Fibroblast of peridontal ligament (primary cell): ENCODE results near the gene DCPS.
"Not testable (repeated sequence)": the region's sequence is repeated elsewhere in the genome, so short reads cannot be mapped to it uniquely, and the experiment has no call there.

Source experiments
- DNase-seq: peaks from one replicate; pipeline ENCODE4 v3.0.0-alpha.2; 2010; ENCODE audit errors: extremely low read depth

Gene DCPS

GRCh38 chr11:126383339-126384335 lies 79.8 kb downstream of the DCPS start:
- DNase-seq = no peak

DNA sequence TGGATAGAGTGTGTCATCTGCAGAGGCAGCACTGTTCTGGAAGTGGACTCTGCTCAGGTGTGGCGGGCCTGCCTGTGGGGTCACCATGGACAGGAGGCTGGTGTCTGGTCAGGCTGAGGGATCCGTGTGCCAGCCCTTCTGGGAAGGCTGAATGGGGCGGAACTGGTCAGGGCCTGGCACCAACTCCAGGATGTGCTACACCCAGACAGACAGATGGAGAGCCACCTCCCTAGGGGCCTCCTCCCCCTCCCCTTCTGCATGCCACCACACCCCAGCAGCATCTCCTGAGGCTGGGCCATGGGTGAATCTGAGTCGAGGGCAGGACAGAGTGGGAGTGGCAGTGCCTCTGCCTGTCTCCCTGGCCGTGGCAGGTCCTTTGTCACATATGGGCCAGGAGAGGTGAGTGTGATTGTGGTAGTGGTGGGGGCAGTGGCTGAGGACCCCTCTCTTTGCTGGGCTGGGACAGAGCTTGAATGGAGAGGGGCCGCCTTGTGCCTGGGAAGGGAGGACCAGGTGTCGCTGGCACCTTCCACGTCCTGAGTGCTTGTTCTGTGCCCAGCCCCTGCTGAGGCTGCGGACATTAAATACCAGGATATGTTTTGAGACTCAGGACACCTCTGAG lies 80.7 kb downstream of the DCPS start:
- DNase-seq = no peak

DNA sequence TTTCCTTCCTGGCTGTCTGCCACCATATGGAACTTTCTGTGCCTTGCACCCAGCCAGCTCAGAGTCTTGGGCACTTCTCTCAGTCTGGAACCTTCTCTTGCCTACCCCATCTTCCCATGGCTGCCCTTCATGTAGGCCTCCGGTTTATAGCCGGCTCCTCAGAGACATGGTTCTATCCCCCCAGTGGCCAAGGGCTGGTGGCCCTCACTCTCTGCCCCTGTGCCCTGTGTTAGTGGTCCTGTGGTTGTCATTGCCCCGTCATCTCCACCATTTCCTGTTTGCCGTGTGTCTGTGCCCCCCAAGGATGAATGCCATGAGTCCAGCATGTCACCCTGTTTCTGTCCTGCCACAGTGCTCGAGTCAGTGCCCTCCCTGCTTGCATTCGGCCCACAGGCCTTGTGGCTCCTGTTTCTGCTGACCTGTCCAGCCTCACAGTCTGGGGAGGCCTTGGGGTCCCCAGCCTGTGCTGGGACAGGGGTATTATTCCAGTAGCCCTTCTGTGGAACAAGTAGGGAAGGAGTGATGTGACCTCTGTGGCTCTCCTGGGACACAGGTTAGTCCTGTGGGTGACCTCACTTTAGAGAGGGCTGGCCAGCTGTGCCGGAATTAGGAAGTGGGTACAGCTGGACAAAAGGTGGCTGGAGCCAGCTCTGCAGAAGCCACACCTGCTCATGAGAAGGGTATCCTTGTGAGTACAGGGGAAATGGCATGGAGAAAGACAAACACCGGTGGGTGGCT lies 82.3 kb downstream of the DCPS start:
- DNase-seq = no peak

DNA sequence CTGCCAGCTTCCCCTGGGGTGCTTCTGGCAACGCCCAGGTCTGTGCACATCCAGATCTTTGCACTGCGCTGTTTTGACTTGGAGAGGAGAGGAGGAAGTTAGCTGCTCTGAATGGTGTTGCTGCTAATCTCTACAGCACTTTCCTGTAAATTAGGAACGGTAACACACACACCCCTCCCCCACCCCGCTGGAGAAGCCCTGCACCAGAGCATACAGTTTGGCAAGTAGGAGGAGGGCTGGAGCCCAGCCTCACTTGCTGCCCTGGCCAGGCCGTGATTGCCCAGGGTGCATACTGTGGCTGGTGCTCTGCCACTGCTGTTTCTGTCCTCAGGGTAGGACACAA lies 82.8 kb downstream of the DCPS start:
- DNase-seq = not testable (repeated sequence)

DNA sequence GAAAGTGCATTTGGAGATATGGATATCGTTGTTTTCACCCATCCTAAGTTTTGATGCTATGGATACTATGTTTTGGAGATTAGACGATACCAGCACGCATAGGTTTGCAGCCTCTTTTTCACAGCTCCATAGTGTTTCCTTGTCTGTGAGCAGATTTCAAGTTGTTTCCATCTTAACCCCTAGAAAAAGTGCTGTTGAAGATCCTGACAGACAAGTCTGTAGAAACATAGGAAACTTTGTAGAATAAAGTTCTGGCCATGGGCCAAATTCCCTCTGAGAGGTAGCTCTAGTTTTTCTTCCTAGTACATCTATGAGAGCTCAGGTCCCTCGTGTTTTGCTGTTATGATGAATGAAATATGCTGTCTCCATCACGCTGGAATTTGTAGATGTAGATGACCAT lies 84.0 kb downstream of the DCPS start:
- no peak for DNase-seq

GRCh38 chr11:126390272-126390867 lies 86.5 kb downstream of the DCPS start:
- no peak for DNase-seq

- no peak for DNase-seq
Measured at GRCh38 chr11:126391286-126391954, 87.6 kb downstream of the DCPS start.

GRCh38 chr11:126391970-126392632 lies 88.2 kb downstream of the DCPS start:
- no peak for DNase-seq

DNA sequence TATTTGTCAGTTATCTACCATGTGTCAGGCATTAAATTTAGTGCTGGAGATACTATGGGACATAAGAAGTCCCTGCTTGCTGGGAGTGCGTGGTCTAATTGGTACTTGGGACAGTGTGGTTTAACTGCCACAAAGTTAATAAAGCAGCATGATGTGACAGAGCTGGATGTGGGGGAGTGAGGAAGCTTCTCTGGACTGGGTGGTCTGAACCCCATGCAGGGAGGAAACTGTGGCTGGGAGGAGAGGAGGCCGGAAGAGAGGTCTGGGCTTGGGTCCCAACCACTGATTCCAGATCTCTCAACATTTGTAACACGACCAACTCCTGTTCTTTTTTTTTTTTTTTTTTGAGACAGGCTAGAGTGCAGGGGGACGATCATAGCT lies 88.8 kb downstream of the DCPS start:
- DNase-seq = no peak

DNA sequence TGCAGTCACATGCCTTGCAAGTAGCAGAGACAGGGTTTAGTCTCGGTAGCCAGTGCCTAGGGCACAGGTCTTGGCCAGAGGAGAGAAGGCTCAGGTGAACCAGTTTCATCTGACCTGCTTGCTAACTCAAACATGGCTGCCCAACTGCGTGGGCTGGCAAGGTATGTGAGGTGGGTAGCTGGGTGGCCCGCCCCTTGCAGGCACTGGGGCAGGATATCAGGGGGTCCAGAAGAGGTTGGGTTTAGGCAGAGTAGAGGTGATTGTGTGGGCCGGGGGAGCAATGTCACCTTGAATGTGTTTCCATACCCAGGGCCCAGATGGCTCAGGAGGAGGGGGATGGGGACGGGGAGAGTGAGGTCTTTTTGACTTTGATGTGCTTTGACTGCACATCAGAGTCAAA lies 89.3 kb downstream of the DCPS start:
- no peak for DNase-seq

- no peak for DNase-seq
Measured at GRCh38 chr11:126394036-126394435, 90.2 kb downstream of the DCPS start.

DNA sequence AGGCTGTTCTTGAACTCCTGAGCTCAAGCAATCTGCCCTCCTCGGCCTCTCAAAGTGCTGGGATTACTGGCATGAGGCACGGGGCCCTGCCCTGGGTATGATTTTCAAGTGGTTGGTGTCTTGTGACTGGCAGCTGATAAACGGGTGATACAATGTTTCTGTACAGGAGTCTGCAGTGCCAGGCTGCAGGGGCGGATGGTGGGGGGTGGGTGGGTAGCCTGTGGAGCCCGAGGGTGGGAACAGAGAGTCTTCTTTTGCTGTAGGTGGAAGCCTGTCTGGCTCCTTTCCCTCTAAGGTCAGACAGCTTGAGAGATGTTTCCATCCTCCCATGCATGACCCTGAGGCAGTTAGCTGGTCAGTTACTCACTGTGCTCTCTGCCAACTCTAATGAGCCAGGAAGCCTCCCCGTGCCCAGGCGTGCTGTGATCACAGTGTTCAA lies 90.8 kb downstream of the DCPS start:
- DNase-seq = not testable (repeated sequence)
